DND-41 (cell line): ENCODE measurements around the gene BARHL2.

ENCODE experiments used
- EZH2 ChIP-seq: IDR thresholded peaks from 3 replicates; pipeline ENCODE4 v1.6.1; 2012; ENCODE audit warnings: borderline replicate concordance, low read depth, mild to moderate bottlenecking, moderate library complexity, low read length, inconsistent platforms; ENCODE audit not compliant: severe bottlenecking
- TF ChIP-seq, protein P1 (sequence below): IDR thresholded peaks from 2 replicates; pipeline ENCODE4 v1.5.1; 2012; ENCODE audit warnings: borderline replicate concordance, low read length, moderate library complexity, mild to moderate bottlenecking; ENCODE audit not compliant: poor library complexity, severe bottlenecking; ENCODE audit errors: extremely low read depth

DNA sequence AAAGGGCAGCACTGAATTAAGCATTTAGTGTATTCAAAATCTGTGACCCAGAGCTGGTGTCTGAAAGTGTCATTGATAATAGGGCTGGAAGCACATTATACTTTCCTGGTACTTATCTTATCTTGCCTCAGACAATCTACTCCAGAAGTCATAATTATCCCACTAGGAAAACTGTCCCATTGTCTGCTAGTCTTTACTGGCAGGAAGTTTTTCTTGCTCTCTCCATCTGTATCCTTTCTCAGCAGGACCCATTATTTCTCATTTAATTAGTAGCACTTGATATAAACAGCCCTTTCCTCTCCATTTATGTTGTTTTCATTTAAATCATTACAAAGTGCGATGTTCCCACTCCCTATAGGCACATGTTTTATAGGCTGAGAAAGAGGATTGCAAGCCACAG, 36.5 kb upstream of the BARHL2 start:
- TF ChIP-seq, protein P1, sequence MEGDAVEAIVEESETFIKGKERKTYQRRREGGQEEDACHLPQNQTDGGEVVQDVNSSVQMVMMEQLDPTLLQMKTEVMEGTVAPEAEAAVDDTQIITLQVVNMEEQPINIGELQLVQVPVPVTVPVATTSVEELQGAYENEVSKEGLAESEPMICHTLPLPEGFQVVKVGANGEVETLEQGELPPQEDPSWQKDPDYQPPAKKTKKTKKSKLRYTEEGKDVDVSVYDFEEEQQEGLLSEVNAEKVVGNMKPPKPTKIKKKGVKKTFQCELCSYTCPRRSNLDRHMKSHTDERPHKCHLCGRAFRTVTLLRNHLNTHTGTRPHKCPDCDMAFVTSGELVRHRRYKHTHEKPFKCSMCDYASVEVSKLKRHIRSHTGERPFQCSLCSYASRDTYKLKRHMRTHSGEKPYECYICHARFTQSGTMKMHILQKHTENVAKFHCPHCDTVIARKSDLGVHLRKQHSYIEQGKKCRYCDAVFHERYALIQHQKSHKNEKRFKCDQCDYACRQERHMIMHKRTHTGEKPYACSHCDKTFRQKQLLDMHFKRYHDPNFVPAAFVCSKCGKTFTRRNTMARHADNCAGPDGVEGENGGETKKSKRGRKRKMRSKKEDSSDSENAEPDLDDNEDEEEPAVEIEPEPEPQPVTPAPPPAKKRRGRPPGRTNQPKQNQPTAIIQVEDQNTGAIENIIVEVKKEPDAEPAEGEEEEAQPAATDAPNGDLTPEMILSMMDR, result no peak
- no peak for TF ChIP-seq EZH2
